Neural cell (in vitro differentiated cells): Measurements from ENCODE around the gene CFAP300. TPM values are rescaled to one million over a fixed set of nuclear protein-coding genes. Genes with fewer than 3 reads are reported as not detected.

Experiments used
- H2AFZ ChIP-seq: fragments of 200-600, 300-800 bp; sonication (generic), shearing (Covaris generic); 2 replicates; pipeline ENCODE4 v1.6.0; 2014; ENCODE audit warnings: low read depth, mild to moderate bottlenecking, antibody characterized with exemption, low read length, moderate library complexity
- H3F3A ChIP-seq: fragments of 200-600 bp; shearing (Covaris generic); 2 replicates; pipeline ENCODE4 v1.6.1; 2016; ENCODE audit warnings: mild to moderate bottlenecking, moderate library complexity, mixed read lengths, antibody characterized with exemption, low read length; ENCODE audit not compliant: insufficient read depth, poor library complexity, severe bottlenecking
- H3K27ac ChIP-seq: fragments of 200-600, 300-800 bp; sonication (generic), shearing (Covaris generic); 2 replicates; pipeline ENCODE4 v1.5.1; 2014; ENCODE audit warnings: mild to moderate bottlenecking, low read length, moderate library complexity
- H3K27me3 ChIP-seq: fragments of 300-800, 200-600 bp; sonication (generic), shearing (Covaris generic); 2 replicates; pipeline ENCODE4 v1.6.0; 2014; ENCODE audit warnings: mild to moderate bottlenecking, low read depth, low read length, moderate library complexity; ENCODE audit not compliant: insufficient read depth
- H3K36me3 ChIP-seq: fragments of 300-800, 200-600 bp; sonication (generic), shearing (Covaris generic); 2 replicates; pipeline ENCODE4 v1.5.1; 2014; ENCODE audit warnings: mild to moderate bottlenecking, antibody characterized with exemption, low read length, moderate library complexity; ENCODE audit not compliant: insufficient read depth
- H3K4me2 ChIP-seq: fragments of 300-800, 200-600 bp; sonication (generic), shearing (Covaris generic); 2 replicates; pipeline ENCODE4 v1.6.0; 2014; ENCODE audit warnings: mild to moderate bottlenecking, low read length
- H3K4me3 ChIP-seq: fragments of 300-800, 200-600 bp; sonication (generic), shearing (Covaris generic); 2 replicates; pipeline ENCODE4 v1.5.1; 2014; ENCODE audit warnings: mild to moderate bottlenecking, low read length, moderate library complexity
- H3K79me2 ChIP-seq: fragments of 200-600 bp; shearing (Covaris generic); replicated peaks from 2 replicates; pipeline ENCODE4 v1.6.0; 2014; ENCODE audit warnings: mild to moderate bottlenecking, low read length, moderate library complexity; ENCODE audit not compliant: insufficient read depth
- H3K9ac ChIP-seq: fragments of 300-800, 200-600 bp; sonication (generic), shearing (Covaris generic); 2 replicates; pipeline ENCODE4 v1.6.1; 2016; ENCODE audit warnings: mild to moderate bottlenecking, low read length, mixed read lengths
- H3K9me2 ChIP-seq: fragments of 200-600 bp; shearing (Covaris generic); 2 replicates; pipeline ENCODE4 v1.6.1; 2016; ENCODE audit warnings: mild to moderate bottlenecking, low read length, mixed read lengths; ENCODE audit not compliant: insufficient read depth
- H3K9me3 ChIP-seq: fragments of 200-600, 300-800 bp; sonication (generic), shearing (Covaris generic); 2 replicates; pipeline ENCODE4 v1.6.1; 2016; ENCODE audit warnings: mild to moderate bottlenecking, mixed run types, low read length, moderate library complexity, mixed read lengths
- H4K20me1 ChIP-seq: fragments of 200-600 bp; shearing (Covaris generic); 2 replicates; pipeline ENCODE4 v1.6.1; 2016; ENCODE audit warnings: mild to moderate bottlenecking, mixed run types; ENCODE audit not compliant: insufficient read depth
- EP300 ChIP-seq: fragments of 450-650 bp; conservative IDR thresholded peaks from 2 replicates; pipeline ENCODE4 v1.6.1; 2014; ENCODE audit warnings: antibody characterized with exemption, mild to moderate bottlenecking, moderate library complexity; ENCODE audit not compliant: poor library complexity, severe bottlenecking
- EZH2 ChIP-seq: fragments of 200-600, 300-800 bp; shearing (Covaris generic), sonication (generic); IDR thresholded peaks from 2 replicates; pipeline ENCODE4 v1.6.1; 2014; ENCODE audit warnings: antibody characterized with exemption, low read length, borderline replicate concordance, mild to moderate bottlenecking; ENCODE audit not compliant: insufficient read depth, poor library complexity, severe bottlenecking
- MXI1 ChIP-seq: fragments of 450-650 bp; conservative IDR thresholded peaks from 2 replicates; pipeline ENCODE4 v1.6.1; 2014; ENCODE audit warnings: antibody characterized with exemption, mild to moderate bottlenecking; ENCODE audit not compliant: poor library complexity, severe bottlenecking
- POLR2AphosphoS5 ChIP-seq: IDR thresholded peaks from 2 replicates; pipeline ENCODE4 v1.6.1; 2012
- RAD21 ChIP-seq: fragments of 450-650 bp; conservative IDR thresholded peaks from 2 replicates; pipeline ENCODE4 v1.6.1; 2014; ENCODE audit warnings: antibody characterized with exemption, mild to moderate bottlenecking, moderate library complexity
- SMC3 ChIP-seq: fragments of 450-650 bp; conservative IDR thresholded peaks from 2 replicates; pipeline ENCODE4 v1.6.1; 2014; ENCODE audit warnings: antibody characterized with exemption, mild to moderate bottlenecking, moderate library complexity; ENCODE audit not compliant: poor library complexity
- TAF1 ChIP-seq: IDR thresholded peaks from 2 replicates; pipeline ENCODE4 v1.6.1; 2012; ENCODE audit warnings: low read depth
- polyA plus RNA-seq: library from polyadenylated mRNA; depleted of rRNA; stranded (reverse); fragments of >200 nt; gene quantifications from 2 replicates; pipeline ENCODE4 v1.2.3, GENCODE V29; 2014
- TF ChIP-seq, protein P1 (sequence below): IDR thresholded peaks from 2 replicates; pipeline ENCODE4 v1.6.1; 2012; ENCODE audit warnings: borderline replicate concordance
- TF ChIP-seq, protein P2 (sequence below): fragments of 450-650 bp; IDR thresholded peaks from 2 replicates; pipeline ENCODE4 v1.5.1; 2014; ENCODE audit warnings: antibody characterized with exemption, mild to moderate bottlenecking, moderate library complexity; ENCODE audit not compliant: poor library complexity, severe bottlenecking

Gene CFAP300
- polyA plus RNA-seq, 1 donor from 2014 or later, result not detected

DNA sequence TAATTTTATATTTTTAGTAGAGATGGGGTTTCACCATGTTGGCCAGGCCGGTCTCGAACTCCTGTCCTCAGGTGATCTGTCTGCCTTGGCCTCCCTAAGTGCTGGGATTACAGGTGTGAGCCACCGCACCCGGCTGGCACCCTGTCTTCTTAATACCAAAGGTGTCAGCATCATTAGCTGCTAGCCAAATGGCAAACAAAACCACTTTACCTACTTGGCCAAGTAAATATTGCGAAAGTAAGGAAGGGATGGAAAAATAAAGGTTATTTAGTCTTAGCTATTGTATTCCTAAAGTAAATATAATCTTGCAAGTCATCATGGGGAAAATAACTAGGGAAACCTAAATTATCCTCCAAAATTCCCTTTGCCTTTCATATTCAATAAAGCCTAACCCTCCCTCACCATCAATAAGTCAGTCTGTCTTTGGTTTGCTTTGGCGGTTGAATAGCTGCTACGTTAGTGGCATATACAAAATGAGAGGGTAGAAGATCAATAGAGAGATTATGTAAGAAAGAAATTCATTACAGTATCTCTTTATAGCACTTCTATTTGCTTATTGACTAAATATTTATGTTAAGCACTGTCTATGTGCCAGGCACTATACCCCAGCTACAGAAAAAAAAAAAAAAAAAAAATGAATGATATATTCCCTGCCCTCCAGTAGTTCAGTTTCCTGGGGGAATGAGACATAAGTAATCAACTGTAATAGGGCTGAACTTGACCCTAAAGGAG lies 40.2 kb upstream of the CFAP300 start:
- Histone ChIP-seq H4K20me1 (no peaks in the 10 kb centered on the region), H3K36me3 (no peaks in the 10 kb centered on the region), H3K27me3 (no peaks in the 10 kb centered on the region), H3K4me3 (no peak overlapping the region), H3K27ac (no peak overlapping the region), H3K9me2 (no peaks in the 10 kb centered on the region), H2AFZ (no peak overlapping the region), H3K9me3 (no peaks in the 10 kb centered on the region), H3K4me2 (no peak overlapping the region), H3F3A (no peaks in the 10 kb centered on the region), H3K79me2 (no peaks in the 10 kb centered on the region), H3K9ac (no peak overlapping the region)
- TF ChIP-seq MXI1 (no peak), EZH2 (no peak)

DNA sequence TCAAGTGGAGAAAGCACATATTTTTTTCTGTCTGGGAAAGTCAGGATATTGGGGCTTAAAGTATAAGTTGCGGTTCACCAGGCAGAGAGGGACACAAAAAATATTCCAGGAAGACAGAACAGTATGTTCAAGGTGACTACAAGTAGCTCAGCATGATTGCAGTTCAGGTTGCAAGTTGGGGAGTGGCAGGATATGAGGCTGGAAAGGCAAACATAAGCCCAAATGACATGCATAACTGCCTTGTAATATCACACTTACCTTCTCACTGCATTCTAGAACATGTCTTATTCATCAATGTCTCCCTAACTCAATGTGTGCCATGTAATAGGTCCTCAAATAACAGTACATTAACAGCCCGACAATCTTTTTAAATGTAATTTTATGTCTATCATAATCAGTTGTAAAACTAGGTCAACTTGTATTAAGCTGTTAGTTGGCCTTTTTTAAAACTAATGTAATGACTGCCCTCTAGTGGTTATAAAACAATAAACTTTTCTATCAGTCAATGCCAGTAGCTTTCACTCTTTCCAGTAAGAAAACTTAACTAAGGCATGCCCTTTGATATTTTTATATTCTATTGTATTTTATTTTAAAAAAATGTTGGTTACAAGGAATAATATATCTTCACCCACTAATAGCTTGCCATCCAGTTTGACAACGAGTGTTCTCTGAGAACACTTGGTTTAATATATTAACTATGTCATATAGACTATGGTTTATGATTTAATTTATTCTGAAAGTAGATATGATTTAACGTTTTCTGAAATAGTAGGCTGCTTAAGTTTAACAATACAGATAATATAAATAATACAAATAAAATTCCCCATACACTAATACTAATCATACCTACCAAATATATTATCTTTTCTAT lies 39.4 kb upstream of the CFAP300 start:
- Histone ChIP-seq H3K9ac (no peak overlapping the region), H4K20me1 (no peaks in the 10 kb centered on the region), H3K9me2 (no peaks in the 10 kb centered on the region), H3F3A (no peaks in the 10 kb centered on the region), H3K4me2 (no peak overlapping the region), H3K27me3 (no peaks in the 10 kb centered on the region), H2AFZ (no peak overlapping the region), H3K27ac (no peak overlapping the region), H3K4me3 (no peak overlapping the region), H3K79me2 (no peaks in the 10 kb centered on the region), H3K36me3 (no peaks in the 10 kb centered on the region), H3K9me3 (no peaks in the 10 kb centered on the region)
- peak; percentile 91 for TF ChIP-seq EP300
- TF ChIP-seq MXI1, result no peak
- peak; percentile 79 for TF ChIP-seq RAD21
- peak; percentile 78 for TF ChIP-seq SMC3
- no peak for TF ChIP-seq EZH2
- peak; percentile 64 for TF ChIP-seq POLR2AphosphoS5
- TF ChIP-seq, protein P1, sequence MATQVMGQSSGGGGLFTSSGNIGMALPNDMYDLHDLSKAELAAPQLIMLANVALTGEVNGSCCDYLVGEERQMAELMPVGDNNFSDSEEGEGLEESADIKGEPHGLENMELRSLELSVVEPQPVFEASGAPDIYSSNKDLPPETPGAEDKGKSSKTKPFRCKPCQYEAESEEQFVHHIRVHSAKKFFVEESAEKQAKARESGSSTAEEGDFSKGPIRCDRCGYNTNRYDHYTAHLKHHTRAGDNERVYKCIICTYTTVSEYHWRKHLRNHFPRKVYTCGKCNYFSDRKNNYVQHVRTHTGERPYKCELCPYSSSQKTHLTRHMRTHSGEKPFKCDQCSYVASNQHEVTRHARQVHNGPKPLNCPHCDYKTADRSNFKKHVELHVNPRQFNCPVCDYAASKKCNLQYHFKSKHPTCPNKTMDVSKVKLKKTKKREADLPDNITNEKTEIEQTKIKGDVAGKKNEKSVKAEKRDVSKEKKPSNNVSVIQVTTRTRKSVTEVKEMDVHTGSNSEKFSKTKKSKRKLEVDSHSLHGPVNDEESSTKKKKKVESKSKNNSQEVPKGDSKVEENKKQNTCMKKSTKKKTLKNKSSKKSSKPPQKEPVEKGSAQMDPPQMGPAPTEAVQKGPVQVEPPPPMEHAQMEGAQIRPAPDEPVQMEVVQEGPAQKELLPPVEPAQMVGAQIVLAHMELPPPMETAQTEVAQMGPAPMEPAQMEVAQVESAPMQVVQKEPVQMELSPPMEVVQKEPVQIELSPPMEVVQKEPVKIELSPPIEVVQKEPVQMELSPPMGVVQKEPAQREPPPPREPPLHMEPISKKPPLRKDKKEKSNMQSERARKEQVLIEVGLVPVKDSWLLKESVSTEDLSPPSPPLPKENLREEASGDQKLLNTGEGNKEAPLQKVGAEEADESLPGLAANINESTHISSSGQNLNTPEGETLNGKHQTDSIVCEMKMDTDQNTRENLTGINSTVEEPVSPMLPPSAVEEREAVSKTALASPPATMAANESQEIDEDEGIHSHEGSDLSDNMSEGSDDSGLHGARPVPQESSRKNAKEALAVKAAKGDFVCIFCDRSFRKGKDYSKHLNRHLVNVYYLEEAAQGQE, result no peak
- no peak for TF ChIP-seq TAF1
- TF ChIP-seq, protein P2, sequence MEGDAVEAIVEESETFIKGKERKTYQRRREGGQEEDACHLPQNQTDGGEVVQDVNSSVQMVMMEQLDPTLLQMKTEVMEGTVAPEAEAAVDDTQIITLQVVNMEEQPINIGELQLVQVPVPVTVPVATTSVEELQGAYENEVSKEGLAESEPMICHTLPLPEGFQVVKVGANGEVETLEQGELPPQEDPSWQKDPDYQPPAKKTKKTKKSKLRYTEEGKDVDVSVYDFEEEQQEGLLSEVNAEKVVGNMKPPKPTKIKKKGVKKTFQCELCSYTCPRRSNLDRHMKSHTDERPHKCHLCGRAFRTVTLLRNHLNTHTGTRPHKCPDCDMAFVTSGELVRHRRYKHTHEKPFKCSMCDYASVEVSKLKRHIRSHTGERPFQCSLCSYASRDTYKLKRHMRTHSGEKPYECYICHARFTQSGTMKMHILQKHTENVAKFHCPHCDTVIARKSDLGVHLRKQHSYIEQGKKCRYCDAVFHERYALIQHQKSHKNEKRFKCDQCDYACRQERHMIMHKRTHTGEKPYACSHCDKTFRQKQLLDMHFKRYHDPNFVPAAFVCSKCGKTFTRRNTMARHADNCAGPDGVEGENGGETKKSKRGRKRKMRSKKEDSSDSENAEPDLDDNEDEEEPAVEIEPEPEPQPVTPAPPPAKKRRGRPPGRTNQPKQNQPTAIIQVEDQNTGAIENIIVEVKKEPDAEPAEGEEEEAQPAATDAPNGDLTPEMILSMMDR, result peak; percentile 74
